RPMI8226 (cell line): ENCODE data around the gene ESPNL.

ENCODE experiments used
- DNase-seq: peaks from one replicate; pipeline ENCODE4 v3.0.0-alpha.2; 2015

The ESPNL gene

DNA sequence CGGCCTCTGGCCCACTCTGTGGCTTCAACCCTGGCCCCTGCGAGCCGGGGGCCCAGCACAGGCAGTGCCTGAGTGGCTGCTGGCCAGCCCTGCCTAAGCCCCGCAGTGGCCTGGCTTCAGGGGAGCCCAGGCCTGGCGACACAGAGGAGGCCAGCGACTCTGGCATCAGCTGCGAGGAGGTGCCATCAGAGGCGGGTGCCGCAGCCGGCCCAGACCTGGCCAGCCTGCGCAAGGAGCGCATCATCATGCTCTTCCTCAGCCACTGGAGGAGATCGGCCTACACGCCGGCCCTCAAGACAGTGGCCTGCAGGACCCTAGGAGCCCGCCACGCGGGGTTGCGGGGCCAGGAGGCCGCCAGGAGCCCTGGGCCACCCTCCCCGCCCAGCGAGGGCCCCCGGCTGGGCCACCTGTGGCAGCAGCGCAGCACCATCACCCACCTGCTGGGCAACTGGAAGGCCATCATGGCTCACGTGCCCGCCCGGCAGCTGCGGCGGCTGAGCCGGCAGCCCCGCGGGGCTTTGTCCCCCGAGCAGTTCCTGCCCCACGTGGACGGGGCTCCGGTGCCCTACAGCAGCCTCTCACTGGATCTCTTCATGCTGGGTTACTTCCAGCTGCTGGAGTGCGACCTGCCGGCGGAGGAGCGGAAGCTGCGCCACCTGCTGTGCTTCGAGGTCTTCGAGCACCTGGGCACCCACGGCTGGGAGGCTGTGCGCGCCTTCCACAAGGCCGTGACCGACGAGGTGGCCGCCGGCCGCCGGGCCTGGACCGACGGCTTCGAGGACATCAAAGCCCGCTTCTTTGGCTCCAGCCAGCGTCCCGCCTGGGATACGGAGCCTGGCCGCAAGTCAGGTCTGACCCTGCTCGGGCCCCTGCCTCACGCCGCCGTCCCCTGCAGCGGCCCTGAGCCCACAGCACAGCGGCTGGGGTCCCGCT lies 30.8 kb downstream of the ESPNL start:
- DNase-seq: no peak

DNA sequence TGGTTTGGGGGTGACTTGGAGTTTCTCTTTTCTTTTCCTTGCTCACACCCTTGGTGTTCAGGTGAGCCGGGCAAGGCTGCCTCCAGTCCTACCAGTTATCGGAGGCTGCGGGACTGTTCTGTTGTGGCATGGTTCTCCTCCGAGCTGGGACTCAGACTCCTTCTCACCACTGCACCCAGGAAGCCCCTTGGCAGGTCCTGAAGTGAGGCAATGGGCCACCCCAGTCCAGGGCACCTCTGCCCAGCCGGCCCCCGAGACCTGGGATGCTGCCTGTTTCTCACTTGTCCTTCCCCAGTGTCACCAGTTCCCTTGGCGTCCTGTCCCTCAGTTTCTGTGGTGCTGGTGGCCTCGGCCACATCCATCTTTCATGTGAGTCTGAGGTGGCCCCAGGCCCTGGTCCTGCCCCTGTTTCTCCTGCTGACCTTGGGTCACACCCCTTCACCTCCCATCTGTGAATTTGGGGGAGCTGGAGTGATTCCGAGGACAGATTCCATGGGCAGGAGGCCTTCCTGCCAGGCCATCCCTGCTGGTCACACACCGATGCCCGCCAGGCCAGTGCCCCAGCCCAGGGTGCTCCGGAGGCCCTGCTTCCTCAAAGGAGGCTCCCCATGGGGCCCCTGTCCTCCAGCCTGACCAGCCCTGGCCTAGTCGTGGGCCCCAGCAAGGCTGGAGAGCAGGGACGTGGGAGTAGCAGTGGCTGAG lies 31.8 kb downstream of the ESPNL start:
- DNase-seq: no peak

DNA sequence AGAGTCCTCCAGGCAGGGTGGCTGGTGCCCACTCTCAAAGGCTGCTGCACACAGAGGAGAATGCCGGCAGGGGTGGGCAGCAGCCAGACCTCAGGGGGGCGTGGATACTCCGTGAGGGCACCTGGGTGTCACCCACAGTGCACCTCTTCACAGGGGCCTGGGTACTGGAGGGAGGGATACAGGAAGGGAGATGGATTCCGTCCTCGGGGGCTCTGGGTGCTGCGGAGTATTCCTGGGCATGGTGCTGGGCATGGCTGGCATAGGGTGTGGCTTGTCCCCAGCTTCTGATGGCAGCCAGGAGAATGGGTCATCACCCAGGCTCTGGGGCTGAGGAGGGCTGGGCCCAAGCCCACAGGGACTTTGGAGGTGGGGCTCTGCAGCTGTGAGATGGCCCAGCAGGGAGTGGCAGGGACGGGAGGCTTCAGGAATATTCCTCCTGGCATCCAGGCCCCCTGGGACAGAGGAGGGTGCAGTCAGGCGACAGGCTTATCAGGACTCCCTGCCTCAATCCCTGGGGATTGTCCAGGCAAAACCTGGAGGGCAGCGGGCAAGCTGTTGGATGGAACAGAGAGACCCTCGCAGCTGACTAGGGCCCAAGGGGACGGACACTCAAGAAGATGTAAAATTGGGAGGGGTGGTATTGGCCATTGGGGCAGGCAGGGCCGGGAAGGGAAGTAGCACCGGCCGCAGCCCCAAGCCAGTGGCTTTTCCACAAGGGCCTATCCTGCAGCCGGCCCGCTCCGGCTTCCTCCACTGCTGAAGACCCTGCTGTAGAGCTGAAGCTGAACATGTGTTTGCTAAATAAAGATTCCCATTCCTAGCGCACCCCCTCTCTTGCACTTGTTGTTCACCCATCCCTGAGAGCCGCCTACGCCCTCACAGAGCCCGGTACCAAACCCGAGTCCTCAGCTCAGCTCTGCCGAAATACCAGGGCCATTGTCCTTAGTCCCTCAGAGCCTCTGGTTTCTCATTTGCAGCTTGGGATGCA lies 32.6 kb downstream of the ESPNL start:
- DNase-seq: no peak

DNA sequence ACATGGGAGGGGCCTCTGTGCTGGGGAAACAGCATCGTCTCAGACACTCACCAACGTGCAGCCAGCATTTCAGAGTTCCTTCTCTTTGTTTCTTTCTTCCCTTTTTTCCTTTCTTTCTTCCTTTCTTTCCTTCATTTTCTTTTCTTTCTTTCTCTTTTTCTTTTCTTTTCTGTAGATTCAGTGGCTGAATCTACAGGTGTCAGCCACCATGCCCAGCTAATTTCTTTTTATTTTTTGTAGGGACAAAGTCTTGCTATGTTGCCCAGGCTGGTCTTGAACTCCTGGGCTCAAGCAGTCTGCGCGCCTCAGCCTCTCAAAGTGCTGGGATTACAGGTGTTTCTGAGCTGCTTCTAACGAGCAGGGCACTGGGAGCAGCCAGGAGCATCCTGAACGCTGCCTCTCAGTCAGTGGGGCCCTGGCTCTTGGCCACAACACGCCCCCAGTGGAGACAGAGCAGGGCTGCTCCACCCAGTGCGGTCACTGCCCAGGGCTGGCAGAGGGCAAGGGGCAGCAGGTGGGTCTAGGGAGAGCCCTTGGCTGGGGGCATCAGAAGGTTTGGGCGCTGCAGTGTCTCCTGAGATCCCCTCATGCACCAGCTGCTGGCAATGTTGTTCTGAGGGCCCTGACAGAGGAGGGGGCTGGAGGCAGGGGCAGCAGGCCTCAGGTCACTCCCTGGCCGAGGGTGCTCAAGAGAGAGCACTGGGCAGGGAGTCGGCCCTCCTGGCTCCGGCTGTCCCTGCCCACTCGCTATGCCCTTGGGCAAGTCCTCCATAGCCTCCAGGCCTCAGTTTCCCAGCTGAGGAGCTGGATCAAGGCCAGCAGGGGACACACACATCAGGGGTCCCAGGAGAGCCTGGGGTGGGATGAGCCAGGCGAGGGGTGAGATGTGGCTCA lies 33.6 kb downstream of the ESPNL start:
- DNase-seq: no peak

DNA sequence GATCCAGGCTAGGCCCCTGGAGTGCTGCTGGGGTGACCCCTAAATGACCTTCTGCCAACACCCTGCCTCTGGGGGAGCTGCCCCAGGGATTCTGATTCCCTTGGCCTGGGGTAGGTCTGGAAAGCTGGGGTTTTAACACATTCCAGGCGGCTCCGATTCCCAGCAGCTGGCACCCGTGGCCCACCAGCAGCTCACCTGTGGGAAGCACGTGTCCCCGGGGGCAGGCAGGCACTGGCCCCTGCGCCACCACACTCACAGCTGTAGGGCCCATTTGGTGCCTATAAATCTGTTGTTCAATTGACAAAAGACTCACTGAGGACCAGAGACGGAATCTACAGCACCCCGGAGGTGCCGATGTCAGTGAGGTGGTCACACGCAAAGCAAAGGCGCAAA lies 34.2 kb downstream of the ESPNL start:
- DNase-seq: no peak

DNA sequence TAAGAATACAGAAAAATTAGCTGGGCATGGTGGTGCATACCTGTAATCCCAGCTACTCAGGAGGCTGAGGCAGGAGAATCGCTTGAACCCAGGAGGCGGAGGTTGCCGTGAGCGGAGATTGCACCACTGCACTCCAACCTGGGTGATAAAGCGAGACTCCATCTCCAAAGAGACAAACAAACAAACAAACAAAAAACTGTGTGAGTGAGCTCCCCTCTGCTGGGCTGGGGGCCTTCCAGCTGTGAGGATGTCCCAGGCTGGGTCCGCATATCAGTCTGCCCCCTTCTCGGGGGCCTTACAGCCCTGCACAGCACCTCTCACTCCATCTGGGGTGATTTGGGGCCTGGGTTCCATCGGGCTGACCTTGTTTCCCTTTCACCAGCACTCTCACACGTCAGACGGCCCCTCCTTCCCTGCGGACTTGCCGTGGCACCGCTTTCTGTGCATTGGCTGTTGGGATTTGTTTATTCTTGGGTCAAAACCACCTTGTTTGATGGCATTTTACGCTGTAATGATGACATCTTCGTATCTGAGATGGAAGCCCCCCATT lies 35.5 kb downstream of the ESPNL start:
- DNase-seq: no peak

DNA sequence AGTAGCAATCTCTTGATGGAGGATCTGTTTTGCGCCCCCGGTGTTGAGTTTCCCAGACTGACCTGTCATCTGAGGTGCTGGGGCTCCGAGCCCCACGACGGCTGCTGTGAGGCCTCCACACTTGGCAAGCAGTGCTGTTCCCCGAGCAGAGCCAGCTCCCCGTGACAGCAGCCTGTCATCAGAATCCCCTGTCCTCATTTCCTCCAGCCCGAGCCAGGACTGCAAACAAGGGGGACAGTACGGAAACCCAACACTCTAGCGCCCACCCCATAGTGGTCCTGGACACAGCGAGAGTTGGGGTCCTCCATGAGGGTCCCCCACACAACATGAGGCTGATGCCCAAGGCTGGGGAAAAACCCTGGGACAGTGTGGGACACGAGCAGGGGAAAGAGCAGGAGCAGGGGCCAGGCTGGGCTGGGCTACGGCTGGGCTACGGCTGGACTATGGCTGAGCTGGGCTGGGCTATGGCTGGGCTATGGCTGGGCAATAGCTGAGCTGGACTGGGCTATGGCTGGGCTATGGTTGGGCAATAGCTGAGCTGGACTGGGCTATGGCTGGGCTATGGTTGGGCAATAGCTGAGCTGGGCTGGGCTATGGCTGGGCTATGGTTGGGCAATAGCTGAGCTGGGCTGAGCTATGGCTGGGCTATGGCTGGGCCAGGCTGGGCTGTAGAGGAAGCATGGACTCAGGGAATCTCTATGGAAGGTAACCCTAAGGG lies 36.8 kb downstream of the ESPNL start:
- DNase-seq: no peak

DNA sequence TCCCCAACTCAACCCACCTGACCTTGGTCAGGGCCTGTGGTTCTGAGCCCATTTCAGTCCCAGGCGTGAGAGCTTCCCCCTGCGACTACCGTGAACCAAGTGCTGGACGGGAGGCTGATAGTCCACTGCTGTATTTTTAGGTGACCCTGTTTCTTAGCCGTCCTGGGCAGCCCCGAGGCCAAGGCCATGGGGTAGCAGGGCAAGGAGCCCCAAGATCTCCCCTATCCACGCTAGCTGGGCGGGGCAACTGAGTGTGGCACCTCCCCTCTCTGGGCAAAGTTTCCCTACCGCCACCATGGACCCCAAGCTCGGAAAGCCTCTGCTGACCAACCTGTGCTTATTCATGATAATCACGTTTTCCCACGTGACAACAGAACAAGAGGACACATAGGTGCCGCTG lies 37.7 kb downstream of the ESPNL start:
- DNase-seq: no peak

DNA sequence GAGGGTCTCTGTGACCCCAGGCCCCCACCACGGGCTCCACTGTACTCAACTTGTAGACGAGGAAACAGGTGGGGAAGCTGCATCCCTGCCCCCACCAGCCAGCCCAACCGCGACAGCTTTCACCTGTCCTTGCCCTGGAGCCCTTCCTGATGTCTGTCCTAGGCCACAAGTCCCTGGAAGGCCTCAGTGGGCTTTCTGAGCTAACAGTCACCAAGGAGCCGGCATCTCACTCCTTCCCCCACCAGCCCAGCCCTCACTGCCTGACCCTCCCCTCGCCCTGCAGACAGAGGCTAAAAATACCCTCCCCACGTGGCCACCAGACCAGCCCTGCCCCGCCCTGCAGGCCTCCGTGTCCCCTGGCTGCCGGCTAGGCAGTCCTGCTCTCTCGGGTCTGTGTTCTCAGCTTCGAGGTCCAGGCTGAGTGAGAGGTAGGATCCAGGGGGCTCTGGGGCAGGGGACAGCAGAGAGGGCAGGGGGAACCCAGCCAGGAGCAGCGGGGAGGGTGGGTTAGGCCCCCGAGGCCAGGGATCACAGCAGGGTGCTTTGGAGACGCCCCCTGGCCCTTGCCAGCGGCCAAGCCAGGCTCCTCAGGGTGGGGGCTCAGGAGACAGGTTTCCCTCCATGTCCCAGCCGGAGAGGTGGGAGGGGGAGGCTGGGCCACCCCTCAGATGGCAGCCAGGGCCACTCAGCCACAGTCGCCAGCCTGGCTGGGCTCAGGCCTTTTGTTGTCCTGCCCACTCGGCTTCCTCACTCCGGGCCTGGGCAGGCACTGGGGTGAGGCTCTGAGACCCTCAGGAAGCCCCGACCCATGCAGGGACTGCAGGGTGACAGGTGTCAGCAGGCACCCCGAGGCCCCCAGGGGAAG lies 38.4 kb downstream of the ESPNL start, which contains the start of gene KLHL30:
TSS of gene KLHL30 (plus strand) at position 338 of the 865 bp plus-strand sequence. CDS start 2,087 bp downstream, outside the sequence.
- peak; percentile 28 for DNase-seq

DNA sequence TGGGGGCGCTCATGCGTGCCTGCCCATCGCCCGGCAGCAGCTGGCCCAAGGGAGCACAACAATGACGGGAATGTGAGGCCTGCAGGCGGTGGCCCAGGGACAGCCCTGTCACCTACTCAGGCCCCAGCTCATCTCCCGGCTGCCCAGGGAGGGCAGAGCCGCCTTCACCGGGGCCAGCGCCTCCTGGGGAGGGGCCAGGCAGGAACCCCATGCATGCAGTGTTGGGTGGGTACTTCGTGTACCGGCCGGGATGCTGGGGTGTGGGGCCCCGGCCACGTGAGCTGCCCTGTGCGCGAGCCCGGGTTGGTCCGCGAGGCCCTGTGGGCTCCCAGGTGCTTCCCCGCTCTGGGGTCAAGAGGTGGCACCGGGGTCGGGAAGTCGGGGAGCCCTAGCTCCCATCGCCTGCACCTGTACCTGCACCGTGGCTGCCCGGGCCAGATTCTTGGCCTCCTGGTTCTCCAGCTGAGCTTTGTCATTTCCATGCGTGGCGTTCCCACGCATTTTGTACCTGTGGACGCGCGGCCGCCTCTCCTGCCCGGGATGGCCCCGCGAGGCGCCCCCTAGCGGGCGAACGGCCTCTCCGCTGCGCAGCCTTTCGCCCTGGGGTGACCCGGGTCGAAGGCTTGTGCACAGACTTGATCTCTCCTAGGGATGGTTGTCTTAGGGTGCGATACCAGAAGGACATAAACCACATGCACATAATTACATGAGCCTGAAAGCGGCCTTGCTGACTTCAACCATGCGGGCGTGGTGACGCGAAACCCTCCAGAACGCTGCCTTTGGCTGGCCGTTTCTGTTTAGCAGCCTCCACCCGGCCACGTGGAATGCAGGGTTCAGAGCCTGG lies 39.3 kb downstream of the ESPNL start:
- DNase-seq: no peak

DNA sequence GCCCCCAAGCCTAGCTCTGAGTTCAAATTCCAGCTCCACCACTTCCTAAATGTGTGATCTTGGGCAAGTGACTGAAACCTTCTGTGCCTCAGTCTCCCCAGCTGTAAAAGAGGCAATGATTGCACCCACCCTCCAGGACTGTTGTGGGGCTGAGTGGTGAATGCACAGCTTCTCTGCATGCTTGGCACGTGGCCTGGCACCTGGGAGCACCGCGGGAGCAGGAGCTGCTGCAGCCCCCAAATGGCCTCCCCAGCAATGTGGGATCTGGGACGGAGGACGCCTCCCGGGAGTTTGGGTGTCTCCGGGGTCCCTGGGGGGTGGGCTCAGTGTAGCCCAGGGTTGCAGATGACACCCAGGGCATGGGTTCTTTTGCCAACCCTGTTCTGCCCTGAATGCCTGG lies 39.9 kb downstream of the ESPNL start:
- DNase-seq: no peak

DNA sequence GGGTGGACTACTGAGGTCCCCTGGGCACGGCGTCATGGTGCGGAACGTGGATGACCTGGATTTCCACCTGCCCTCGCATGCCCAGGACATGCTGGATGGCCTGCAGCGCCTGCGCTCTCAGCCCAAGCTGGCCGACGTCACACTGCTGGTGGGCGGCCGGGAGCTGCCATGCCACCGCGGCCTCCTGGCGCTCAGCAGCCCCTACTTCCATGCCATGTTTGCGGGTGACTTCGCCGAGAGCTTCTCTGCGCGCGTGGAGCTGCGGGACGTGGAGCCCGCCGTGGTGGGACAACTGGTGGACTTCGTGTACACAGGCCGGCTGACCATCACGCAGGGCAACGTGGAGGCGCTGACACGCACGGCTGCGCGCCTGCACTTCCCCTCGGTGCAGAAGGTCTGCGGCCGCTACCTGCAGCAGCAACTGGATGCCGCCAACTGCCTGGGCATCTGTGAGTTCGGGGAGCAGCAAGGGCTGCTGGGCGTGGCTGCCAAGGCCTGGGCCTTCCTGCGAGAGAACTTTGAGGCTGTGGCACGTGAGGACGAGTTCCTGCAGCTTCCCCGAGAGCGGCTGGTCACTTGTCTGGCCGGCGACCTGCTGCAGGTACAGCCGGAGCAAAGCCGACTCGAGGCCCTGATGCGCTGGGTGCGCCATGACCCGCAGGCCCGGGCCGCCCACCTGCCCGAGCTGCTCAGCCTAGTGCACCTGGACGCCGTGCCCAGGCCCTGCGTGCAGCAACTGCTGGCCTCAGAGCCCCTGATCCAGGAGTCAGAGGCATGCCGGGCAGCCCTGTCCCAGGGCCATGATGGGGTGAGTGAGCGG lies 40.8 kb downstream of the ESPNL start:
- DNase-seq: no peak

DNA sequence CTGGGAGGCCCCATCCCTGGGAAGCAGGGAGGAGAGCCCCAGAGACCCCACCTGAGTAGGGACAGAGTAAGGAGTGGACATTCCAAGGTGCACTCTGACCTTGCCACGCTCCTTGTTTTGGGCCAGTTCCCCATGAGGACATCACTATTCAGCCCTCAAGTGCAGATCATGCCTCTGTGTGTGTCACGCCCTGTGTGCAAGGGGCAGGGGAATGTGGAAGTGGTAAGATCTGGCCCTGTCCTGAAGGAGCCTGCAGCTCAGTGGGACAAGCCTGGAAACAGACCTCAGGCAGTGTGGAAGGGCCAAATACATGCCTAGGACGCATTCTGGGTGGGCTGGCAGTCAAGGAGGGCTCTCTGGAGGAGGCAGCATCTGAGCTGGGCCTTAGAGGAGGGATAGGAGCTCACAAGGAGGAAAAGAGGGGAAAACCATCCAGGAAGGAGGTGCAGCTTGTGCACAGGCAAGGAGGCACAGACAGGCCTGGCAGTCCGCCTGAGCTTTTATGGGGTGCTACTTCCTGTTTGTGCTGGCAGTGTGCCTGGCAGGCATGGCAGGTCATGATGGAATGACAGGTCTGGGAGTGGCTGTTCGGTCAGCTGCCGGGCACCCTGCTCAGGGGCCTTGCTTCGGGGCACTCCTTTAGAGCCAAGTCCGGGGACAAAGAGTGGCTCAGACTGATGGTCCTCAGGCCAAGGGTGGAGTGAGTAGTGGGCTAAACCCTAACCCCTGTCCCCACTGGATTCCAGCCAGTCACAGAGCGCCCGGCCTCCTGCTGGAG lies 41.6 kb downstream of the ESPNL start:
- DNase-seq: peak; percentile 83

DNA sequence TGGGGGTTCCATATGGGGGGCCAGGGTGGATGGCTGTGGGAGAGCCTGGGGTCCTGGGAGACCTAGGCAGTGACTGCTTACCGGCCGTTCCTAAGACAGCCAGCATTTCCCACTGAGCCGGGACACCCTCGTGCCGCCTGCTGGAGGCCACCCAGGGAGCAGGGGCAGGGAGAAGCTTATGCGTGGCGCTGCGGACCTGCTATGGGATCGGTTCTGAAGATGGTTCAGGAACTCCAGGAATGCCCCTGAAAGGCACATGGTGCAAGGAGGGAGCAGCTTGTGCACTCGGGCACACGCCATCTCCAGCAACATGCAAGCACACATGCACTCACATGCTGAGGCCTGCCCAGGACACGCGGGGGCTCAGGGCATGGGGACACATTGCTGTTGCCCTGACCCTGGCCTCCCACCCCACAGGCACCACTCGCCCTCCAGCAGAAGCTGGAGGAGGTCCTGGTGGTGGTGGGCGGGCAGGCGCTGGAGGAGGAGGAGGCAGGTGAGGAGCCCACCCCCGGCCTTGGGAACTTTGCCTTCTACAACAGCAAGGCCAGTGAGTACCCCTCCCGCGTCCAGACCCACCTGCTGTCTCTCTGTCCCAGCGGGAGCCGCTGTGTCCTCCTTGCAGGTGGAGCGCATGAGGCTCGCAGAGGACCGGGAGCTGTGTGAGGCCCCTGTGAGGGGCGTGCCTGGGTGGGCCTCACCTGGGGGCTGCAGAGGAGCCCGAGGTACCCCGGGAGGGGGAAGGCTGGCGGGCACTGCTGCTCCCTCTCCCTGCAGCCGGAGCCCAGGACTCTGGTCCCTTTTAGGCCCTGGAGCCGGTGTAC lies 42.5 kb downstream of the ESPNL start:
- DNase-seq: no peak

DNA sequence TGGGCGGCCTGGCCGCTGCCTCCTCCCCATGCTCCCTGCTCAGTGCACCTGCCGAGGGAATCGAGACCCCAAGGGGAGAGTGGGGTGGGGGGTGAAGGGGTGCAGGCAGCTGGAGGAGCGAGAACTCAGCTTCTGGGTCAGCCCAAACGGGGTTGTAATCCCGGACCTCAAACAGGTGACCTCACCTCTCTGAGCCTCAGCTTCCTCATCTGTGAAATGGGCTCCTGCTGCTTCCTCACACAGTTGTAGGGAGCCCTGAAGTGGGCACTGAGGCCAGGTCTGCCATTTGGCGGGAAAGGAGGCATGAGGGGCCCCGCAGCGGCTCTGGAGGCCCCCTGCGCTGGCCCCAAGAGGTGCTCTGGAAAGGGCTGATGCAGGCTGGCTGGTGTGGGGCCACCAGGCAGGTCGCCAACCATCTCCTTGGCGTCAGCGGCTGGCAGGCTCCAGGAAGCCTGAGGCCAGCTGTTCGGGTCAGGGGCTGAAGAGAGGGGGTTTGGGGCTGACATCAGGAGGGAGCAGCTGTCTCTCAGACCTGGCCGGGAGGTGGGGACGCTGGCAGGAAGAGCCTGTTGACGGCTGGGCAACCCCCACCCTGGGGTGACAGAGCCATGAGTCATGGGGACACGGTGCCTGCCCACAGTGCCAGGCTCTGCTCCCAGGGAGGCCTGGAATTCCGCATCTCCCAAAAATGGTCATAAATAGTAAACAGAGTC lies 43.3 kb downstream of the ESPNL start:
- peak; percentile 44 for DNase-seq
